A673 (cell line): ENCODE results near the gene MIDN.

ENCODE experiments used
- EZH2 ChIP-seq: fragments of 200-600 bp; sonication (generic); IDR thresholded peaks from 2 replicates; pipeline ENCODE4 v1.6.1; 2017; ENCODE audit warnings: borderline replicate concordance, low read depth, mild to moderate bottlenecking, mixed read lengths, antibody characterized with exemption, low read length; ENCODE audit not compliant: poor library complexity, severe bottlenecking
- TF ChIP-seq, protein P1 (sequence below): fragments of 300-800, 200-600 bp; sonication (generic); conservative IDR thresholded peaks from 2 replicates; pipeline ENCODE4 v1.5.1; 2017; ENCODE audit warnings: low read depth, mild to moderate bottlenecking, antibody characterized with exemption, low read length, moderate library complexity, mixed read lengths

DNA sequence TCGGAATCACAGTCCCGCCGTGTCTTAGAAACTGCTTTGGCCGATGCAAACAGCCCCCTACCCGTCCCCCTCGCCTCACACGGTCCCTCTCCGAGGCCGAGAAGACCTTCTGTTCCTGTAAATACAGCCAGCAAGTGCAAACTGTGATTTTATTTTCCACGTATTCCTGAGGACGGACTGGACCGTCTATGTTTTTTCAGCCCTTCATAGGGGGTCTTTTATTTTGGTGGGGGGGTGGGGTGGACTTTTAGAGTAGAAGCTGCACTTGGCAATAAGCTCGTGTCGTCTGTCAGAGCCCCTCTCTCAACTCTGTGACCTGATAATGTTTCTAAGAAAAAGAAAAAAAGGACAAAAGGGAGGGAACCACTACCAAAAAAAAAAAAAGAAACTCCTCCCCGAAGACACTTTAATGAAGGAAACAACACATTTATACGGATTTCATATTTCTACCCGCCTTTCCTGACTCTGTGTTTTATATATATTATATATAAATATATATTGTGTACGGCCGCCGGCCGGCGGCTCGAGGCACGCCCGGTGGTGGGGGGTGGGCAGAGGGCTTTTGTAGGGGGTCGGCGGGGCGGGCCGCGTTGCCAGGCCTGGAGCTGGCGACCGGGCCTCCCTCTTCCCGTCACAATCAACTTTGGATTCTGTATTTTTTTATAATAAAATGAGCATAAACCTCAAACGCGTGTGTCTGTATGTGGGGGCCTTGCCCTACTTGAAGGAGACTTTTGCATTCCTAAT lies 52.5 kb downstream of the MIDN start:
- no peak for TF ChIP-seq EZH2
- TF ChIP-seq, protein P1, sequence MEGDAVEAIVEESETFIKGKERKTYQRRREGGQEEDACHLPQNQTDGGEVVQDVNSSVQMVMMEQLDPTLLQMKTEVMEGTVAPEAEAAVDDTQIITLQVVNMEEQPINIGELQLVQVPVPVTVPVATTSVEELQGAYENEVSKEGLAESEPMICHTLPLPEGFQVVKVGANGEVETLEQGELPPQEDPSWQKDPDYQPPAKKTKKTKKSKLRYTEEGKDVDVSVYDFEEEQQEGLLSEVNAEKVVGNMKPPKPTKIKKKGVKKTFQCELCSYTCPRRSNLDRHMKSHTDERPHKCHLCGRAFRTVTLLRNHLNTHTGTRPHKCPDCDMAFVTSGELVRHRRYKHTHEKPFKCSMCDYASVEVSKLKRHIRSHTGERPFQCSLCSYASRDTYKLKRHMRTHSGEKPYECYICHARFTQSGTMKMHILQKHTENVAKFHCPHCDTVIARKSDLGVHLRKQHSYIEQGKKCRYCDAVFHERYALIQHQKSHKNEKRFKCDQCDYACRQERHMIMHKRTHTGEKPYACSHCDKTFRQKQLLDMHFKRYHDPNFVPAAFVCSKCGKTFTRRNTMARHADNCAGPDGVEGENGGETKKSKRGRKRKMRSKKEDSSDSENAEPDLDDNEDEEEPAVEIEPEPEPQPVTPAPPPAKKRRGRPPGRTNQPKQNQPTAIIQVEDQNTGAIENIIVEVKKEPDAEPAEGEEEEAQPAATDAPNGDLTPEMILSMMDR: no peak
